VCaP (cell line): ENCODE measurements around the gene SP7.

ENCODE experiments used
- H3K27ac ChIP-seq: fragments of 450-650 bp; 2 replicates; pipeline ENCODE4 v1.5.1; 2017
- TF ChIP-seq, protein P1 (sequence below): fragments of 450-650 bp; conservative IDR thresholded peaks from 2 replicates; pipeline ENCODE4 v1.5.1; 2017; ENCODE audit warnings: mild to moderate bottlenecking, moderate library complexity

Gene SP7

GRCh38 chr12:53343969-53344368, 7.8 kb upstream of the SP7 start:
- no peak overlapping the region for H3K27ac ChIP-seq
- TF ChIP-seq, protein P1, sequence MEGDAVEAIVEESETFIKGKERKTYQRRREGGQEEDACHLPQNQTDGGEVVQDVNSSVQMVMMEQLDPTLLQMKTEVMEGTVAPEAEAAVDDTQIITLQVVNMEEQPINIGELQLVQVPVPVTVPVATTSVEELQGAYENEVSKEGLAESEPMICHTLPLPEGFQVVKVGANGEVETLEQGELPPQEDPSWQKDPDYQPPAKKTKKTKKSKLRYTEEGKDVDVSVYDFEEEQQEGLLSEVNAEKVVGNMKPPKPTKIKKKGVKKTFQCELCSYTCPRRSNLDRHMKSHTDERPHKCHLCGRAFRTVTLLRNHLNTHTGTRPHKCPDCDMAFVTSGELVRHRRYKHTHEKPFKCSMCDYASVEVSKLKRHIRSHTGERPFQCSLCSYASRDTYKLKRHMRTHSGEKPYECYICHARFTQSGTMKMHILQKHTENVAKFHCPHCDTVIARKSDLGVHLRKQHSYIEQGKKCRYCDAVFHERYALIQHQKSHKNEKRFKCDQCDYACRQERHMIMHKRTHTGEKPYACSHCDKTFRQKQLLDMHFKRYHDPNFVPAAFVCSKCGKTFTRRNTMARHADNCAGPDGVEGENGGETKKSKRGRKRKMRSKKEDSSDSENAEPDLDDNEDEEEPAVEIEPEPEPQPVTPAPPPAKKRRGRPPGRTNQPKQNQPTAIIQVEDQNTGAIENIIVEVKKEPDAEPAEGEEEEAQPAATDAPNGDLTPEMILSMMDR, result no peak

DNA sequence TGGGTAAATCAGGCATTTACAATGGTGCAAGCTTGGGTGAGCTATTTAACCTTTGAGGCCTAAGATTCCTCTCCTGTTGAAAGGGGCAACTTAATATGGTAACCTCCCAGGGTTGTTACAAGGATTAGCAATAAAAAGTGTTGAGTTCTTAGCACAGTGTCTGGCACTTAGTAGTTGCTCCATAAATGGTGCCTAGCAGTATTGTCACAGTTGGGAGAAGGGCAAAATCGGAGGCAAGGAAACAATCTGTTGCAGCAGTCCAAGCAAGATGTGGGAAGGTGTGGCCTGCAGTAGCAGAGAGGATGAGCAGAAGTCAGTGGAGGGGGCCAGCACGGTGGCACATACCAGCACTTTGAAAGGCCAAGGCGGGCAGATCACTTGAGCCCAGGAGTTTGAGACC, 7.3 kb upstream of the SP7 start:
- TF ChIP-seq, protein P1, result no peak
- H3K27ac ChIP-seq, result no peak overlapping the region

DNA sequence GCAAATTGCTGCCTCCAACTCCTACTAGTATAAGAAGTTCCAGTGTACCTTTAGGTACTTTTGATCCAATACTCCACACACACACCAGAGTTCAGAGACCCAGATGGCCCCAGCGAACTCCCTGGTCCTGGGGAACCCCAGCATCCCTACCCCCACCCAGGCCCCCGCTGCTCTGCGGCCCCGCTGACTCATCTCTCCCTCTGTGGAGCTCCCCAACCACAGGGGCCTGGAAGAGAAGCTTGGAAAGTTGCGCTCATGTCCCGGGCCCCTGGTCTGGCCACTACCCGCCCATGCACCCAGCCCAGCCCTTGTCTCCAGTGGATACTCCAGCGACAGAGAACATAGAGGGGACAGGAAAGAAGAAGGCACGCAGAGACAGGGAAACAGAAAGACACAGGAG, 4.2 kb upstream of the SP7 start:
- H3K27ac ChIP-seq, result no peak overlapping the region
- TF ChIP-seq, protein P1, result no peak

DNA sequence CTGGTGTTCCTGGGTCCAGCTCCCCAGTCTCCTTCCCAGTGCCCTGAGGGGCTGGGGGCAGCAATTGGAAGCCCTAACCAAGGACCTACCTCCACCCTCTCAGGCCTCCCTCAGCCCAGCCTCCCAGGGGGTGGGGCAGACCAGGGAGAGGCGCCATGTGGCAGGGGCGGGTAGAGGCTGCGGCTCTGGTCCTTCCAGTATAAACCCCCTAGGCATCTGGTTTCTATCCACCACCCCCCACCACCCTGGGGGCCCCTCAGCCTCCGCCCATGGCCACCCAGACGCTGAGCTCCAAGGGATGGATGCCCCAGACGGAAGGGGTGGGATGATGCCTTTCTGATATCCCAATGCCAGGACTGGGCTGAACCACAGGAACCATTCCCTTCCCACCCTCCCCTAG, 2.8 kb upstream of the SP7 start:
- TF ChIP-seq, protein P1, result no peak
- H3K27ac ChIP-seq, result no peak overlapping the region

DNA sequence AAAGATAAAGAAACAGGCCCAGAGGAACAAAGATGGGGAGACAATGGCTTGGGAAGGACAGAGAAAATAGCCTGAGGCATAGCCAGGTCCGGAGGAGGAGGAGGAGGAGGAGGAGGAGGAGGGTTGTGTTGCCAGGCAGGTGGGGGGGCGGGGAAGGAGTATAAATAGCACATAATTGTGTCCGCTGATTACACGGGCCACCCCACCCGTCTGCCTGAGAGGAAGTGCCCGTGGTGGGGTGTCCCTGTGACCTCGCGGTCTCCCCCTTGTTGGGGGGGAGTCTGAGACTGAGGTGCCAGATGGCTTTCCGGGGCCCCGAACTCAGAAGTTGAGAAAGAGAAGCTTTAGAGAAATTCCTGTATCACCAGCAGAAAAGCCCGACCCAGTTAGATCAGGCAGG, 1.9 kb upstream of the SP7 start:
- H3K27ac ChIP-seq, result no peak overlapping the region
- TF ChIP-seq, protein P1, result no peak

DNA sequence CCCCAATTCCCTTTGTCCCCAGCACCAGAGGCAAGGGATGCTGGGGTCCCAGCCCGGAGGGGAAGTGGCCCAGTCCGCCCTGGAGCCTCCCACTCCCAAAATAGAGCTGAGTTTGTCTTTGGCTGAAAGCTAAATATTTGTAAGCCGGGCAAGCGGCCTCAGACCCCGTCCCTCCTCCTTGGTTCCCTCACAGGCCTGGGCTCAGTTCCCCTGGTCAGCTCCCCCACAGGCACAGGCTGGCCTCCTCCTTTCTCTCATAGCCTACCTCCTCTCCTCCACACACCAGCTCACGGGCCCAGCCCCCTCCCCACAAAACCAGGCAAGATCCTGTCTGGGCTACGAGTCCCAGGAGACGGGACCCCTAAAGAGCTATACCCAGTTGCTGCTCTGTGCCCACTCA, 1.3 kb downstream of the SP7 start:
- TF ChIP-seq, protein P1, result no peak
- no peak overlapping the region for H3K27ac ChIP-seq

DNA sequence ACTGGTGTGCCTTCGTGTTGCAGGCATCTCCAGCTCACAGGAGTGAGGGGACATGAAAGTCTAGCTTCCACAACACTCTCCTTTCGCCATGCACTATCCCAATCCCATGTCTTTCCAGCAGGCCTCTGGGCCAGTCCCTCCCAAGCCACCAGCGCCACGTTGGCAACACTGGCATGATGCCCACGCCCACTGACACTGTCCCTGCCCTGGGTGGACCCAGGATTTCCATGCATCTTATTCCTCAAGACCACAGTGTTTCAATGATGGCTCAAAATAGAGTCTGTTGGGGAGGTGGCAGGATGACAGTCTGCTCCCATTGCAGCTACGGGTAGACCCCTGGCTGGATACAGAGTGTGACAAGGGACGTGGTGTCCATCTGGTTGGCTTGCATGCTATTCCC, 2.3 kb downstream of the SP7 start:
- TF ChIP-seq, protein P1, result no peak

DNA sequence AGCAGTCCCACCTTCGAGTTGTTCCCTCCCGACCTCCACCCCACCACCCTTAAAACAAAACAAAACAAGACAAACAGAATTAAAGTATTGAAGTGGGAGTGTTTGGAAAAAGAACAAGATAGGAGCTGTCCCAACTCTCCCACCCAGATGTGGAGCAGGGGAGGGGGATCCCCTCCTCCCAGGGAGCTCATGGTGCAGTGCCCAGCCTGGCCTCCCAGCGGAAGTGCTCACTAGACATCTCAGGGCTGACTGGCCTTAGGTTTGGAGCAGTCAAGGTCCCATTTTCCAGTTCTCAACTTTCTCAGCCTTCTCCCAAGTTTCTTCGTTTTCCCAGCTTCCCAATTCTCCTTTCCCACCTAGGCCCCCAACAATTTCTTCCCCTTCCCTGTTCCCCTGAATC, 2.9 kb downstream of the SP7 start:
- no peak overlapping the region for H3K27ac ChIP-seq
- TF ChIP-seq, protein P1, result no peak

More for the DNA sequence above, 2.3 kb downstream of the SP7 start:
- no peak overlapping the region for H3K27ac ChIP-seq
